BLaER1 (cell line): ENCODE results near the gene OR9Q1.

Experiments
- H3K27ac ChIP-seq: shearing (Covaris generic); formaldehyde crosslinking; 2 replicates; pipeline ENCODE4 v1.8.1; 2022
- H3K27me3 ChIP-seq: shearing (Covaris generic); formaldehyde crosslinking; 2 replicates; pipeline ENCODE4 v1.8.1; 2022
- H3K36me3 ChIP-seq: shearing (Covaris generic); formaldehyde crosslinking; 2 replicates; pipeline ENCODE4 v1.8.1; 2022
- H3K4me1 ChIP-seq: shearing (Covaris generic); formaldehyde crosslinking; 2 replicates; pipeline ENCODE4 v1.8.1; 2022
- H3K4me2 ChIP-seq: shearing (Covaris generic); formaldehyde crosslinking; 2 replicates; pipeline ENCODE4 v1.8.1; 2022
- H3K4me3 ChIP-seq: shearing (Covaris generic); formaldehyde crosslinking; 2 replicates; pipeline ENCODE4 v1.8.1; 2022
- H3K9ac ChIP-seq: shearing (Covaris generic); formaldehyde crosslinking; 2 replicates; pipeline ENCODE4 v1.8.1; 2022
- H3K9me3 ChIP-seq: shearing (Covaris generic); formaldehyde crosslinking; 2 replicates; pipeline ENCODE4 v1.8.1; 2022
- H4K20me1 ChIP-seq: shearing (Covaris generic); formaldehyde crosslinking; 2 replicates; pipeline ENCODE4 v1.8.1; 2022
- Cebpa-rat ChIP-seq: shearing (Covaris generic); IDR thresholded peaks from 2 replicates; pipeline ENCODE4 v1.8.1; 2022

Gene OR9Q1

GRCh38 chr11:58227956-58228615, 204.4 kb downstream of the OR9Q1 start:
- H3K4me2 ChIP-seq = no peak overlapping the region
- no peaks in the 10 kb centered on the region for H3K27me3 ChIP-seq
- no peaks in the 10 kb centered on the region; the same call in 1 of the 2 replicates for H3K9me3 ChIP-seq
- H3K9ac ChIP-seq = no peak overlapping the region
- no peak overlapping the region for H3K4me3 ChIP-seq
- TF ChIP-seq Cebpa-rat = no peak
- H3K36me3 ChIP-seq = no peaks in the 10 kb centered on the region
- no peak overlapping the region for H3K27ac ChIP-seq
- H4K20me1 ChIP-seq = no peaks in the 10 kb centered on the region
- H3K4me1 ChIP-seq = no peaks in the 10 kb centered on the region
